ENCODE measurements around the gene OSBPL5.

DNA sequence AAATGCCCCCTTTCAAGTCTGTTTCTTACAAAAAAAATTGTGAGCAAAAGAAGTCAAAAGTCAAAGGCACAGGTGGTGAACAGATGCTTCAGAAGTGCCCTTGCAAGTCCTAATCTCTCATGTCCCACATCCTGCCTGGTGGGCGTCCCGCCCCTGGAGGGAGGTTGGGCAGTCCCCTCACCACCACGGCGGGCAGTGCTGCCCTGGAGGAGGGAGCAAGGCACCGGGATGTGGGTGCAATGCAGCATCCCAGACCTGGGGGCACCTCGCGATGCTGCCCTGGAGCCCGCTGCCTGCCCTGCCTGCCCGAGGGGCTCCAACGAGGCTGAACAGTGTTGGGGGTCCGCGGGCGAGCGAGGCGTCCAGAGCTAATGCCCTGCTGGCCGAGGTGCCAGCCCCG lies 37.6 kb upstream of the OSBPL5 start:
- TF ChIP-seq SUZ12 (IDR thresholded peaks at IDR 0.05; ENCODE audit: extremely low read depth, insufficient read depth, insufficient read length) (no peak), YY1 (IDR thresholded peaks at IDR 0.05; ENCODE audit: insufficient read depth, insufficient read length) (no peak)
